IMR-90 (cell line): ENCODE results near the gene FBXW7. TPM values are rescaled to one million over a fixed set of nuclear protein-coding genes. Genes with fewer than 3 reads are reported as not detected.

Experiments used
- ATAC-seq: fragments of 200-7000 bp; cut with Tn5 transposase; 2 replicates; pipeline ENCODE4 v1.9.1; 2020; ENCODE audit warnings: low read depth, mild to moderate bottlenecking, moderate library complexity
- BruUV-seq: library from RNA; stranded (reverse); fragments of 400-500 nt; replicated peaks from 2 replicates; lab custom pipeline; 2021; lab: Mats Ljungman, UMichigan
- CTCF ChIA-PET: fragments of 300-600 bp; formaldehyde crosslinking; extraction: SDS; loops from one replicate; lab custom pipeline; 2021; ENCODE audit warnings: antibody characterized with exemption; lab: Yijun Ruan, JAX
- POLR2A ChIA-PET: fragments of 300-600 bp; sonication (Branson Sonifier 250); formaldehyde crosslinking; loops from one replicate; lab custom pipeline; 2022; ENCODE audit warnings: antibody characterized with exemption; ENCODE audit not compliant: unreplicated experiment; lab: Charles Lee
- DNase-seq: peaks from one replicate; pipeline ENCODE4 v3.0.0; 2013
- H2AFZ ChIP-seq: replicated peaks from 2 replicates; pipeline ENCODE3; 2013; ENCODE audit warnings: low read length, mild to moderate bottlenecking; ENCODE audit not compliant: poor library complexity
- H2AK5ac ChIP-seq: 2 replicates; pipeline ENCODE4 v1.6.1; 2013; ENCODE audit warnings: low read depth, low read length, inconsistent platforms
- H2AK9ac ChIP-seq: replicated peaks from 2 replicates; pipeline ENCODE3; 2013; ENCODE audit warnings: mild to moderate bottlenecking, low read depth, low read length, moderate library complexity; ENCODE audit not compliant: poor library complexity
- H2BK120ac ChIP-seq: 2 replicates; pipeline ENCODE4 v1.6.1; 2013; ENCODE audit warnings: low read depth, low read length, inconsistent platforms
- H2BK15ac ChIP-seq: 3 replicates; pipeline ENCODE4 v1.6.1; 2013; ENCODE audit warnings: low read depth, low read length, inconsistent platforms
- H2BK20ac ChIP-seq: 2 replicates; pipeline ENCODE4 v1.6.1; 2013; ENCODE audit warnings: low read depth, mild to moderate bottlenecking, inconsistent platforms, low read length, moderate library complexity
- H2BK5ac ChIP-seq: 2 replicates; pipeline ENCODE4 v1.6.1; 2013; ENCODE audit warnings: mild to moderate bottlenecking, low read depth, low read length, inconsistent platforms; ENCODE audit not compliant: poor library complexity, severe bottlenecking
- H3K14ac ChIP-seq: replicated peaks from 2 replicates; pipeline ENCODE4 v1.6.1; 2013; ENCODE audit warnings: low read depth, low read length, inconsistent platforms
- H3K18ac ChIP-seq: 2 replicates; pipeline ENCODE4 v1.6.1; 2013; ENCODE audit warnings: low read depth, low read length, control low read depth
- H3K23ac ChIP-seq: 2 replicates; pipeline ENCODE4 v1.6.1; 2013; ENCODE audit warnings: low read depth, low read length, inconsistent platforms
- H3K27ac ChIP-seq: 2 replicates; pipeline ENCODE4 v1.5.1; 2013; ENCODE audit warnings: mild to moderate bottlenecking, control low read depth, low read length; ENCODE audit not compliant: insufficient read depth
- H3K27me3 ChIP-seq: 2 replicates; pipeline ENCODE4 v1.6.1; 2013; ENCODE audit warnings: low read length; ENCODE audit not compliant: control insufficient read depth, insufficient read depth
- H3K36me3 ChIP-seq: 2 replicates; pipeline ENCODE4 v1.6.1; 2013; ENCODE audit warnings: low read length, mixed read lengths; ENCODE audit not compliant: control insufficient read depth, insufficient read depth
- H3K4ac ChIP-seq: 2 replicates; pipeline ENCODE4 v1.6.1; 2013; ENCODE audit warnings: low read depth, low read length, inconsistent platforms
- H3K4me1 ChIP-seq: 2 replicates; pipeline ENCODE4 v1.6.1; 2013; ENCODE audit warnings: low read length, mixed read lengths; ENCODE audit not compliant: control insufficient read depth, insufficient read depth
- H3K4me2 ChIP-seq: 2 replicates; pipeline ENCODE4 v1.6.1; 2013; ENCODE audit warnings: low read depth, mild to moderate bottlenecking, control low read depth, low read length, moderate library complexity
- H3K4me3 ChIP-seq: 2 replicates; pipeline ENCODE4 v1.5.1; 2013; ENCODE audit warnings: low read depth, mild to moderate bottlenecking, control low read depth, low read length, moderate library complexity; ENCODE audit not compliant: insufficient read depth
- H3K56ac ChIP-seq: 2 replicates; pipeline ENCODE4 v1.6.1; 2013; ENCODE audit warnings: low read length, inconsistent platforms; ENCODE audit not compliant: insufficient read depth; ENCODE audit errors: extremely low read depth
- H3K79me1 ChIP-seq, 2 experiments: 2 replicates each; pipeline ENCODE4 v1.6.1; 2013; ENCODE audit warnings: low read length in 2 of 2, inconsistent platforms in 1 of 2, low read depth in 1 of 2
- H3K9ac ChIP-seq: 2 replicates; pipeline ENCODE4 v1.6.1; 2013; ENCODE audit warnings: low read depth, low read length, control low read depth
- H3K9me1 ChIP-seq: 2 replicates; pipeline ENCODE4 v1.6.1; 2013; ENCODE audit warnings: low read length, inconsistent platforms; ENCODE audit not compliant: insufficient read depth
- H3K9me3 ChIP-seq: 2 replicates; pipeline ENCODE4 v1.6.1; 2013; ENCODE audit warnings: low read length; ENCODE audit not compliant: control insufficient read depth, insufficient read depth
- H4K20me1 ChIP-seq: 2 replicates; pipeline ENCODE4 v1.6.1; 2013; ENCODE audit warnings: low read length, inconsistent platforms; ENCODE audit not compliant: insufficient read depth
- H4K5ac ChIP-seq: 2 replicates; pipeline ENCODE4 v1.6.1; 2013; ENCODE audit warnings: mild to moderate bottlenecking, low read depth, low read length, control low read depth
- H4K8ac ChIP-seq, 2 experiments: 2 replicates each; pipeline ENCODE4 v1.6.1; 2013; ENCODE audit warnings: low read depth in 2 of 2, low read length in 2 of 2, control low read depth in 1 of 2, inconsistent platforms in 1 of 2
- H4K91ac ChIP-seq: 2 replicates; pipeline ENCODE4 v1.6.1; 2013; ENCODE audit warnings: low read depth, low read length, inconsistent platforms; ENCODE audit not compliant: insufficient read depth
- MAZ ChIP-seq: IDR thresholded peaks from 2 replicates; pipeline ENCODE4 v1.6.1; 2012; ENCODE audit warnings: low read depth, mild to moderate bottlenecking, low read length, improper control_type of control experiment, moderate library complexity, borderline replicate concordance
- RFX5 ChIP-seq: IDR thresholded peaks from 2 replicates; pipeline ENCODE4 v1.8.0; 2012; ENCODE audit warnings: low read depth, mild to moderate bottlenecking, low read length, moderate library complexity
- WGBS, 2 experiments: methylation state at CpG; one replicate each; pipeline versions ENCODE4 v1.1.5 to v1.1.7; 2013; ENCODE audit warnings: missing lambda C conversion rate in 2 of 2; ENCODE audit not compliant: insufficient read length in 1 of 2; ENCODE audit errors: extremely low coverage in 2 of 2; 5-methylcytosine and 5-hydroxymethylcytosine counted together
- dilution Hi-C: fragments of 300-500 bp; cut with HindIII; formaldehyde crosslinking; loops from one replicate; pipeline ENCODE4 v1.14.3; 2018; ENCODE audit warnings: low sequenced_read_pairs; ENCODE audit not compliant: unreplicated experiment
- in situ Hi-C: fragments of 300-500 bp; cut with MboI; formaldehyde crosslinking; loops from 3 replicates; pipeline ENCODE4 v1.14.3; 2019; ENCODE audit warnings: low sequenced_read_pairs, inconsistent platforms, mixed read lengths
- intact Hi-C: fragments of 100-400 bp; cut with micrococcal nuclease; formaldehyde crosslinking; loops from 2 replicates; pipeline ENCODE4 v1.10.0; 2022
- polyA plus RNA-seq, 3 experiments: library from polyadenylated mRNA; depleted of rRNA; stranded (reverse); fragments of >200 nt; gene quantifications; 2 replicates each; pipeline ENCODE4 v1.2.3, GENCODE V29; 2012; ENCODE audit warnings: low replicate concordance in 1 of 3
- total RNA-seq: library from RNA; depleted of rRNA; stranded (reverse); fragments of >200 nt; gene quantifications from 2 replicates; pipeline ENCODE4 v1.2.3, GENCODE V29; 2012

The FBXW7 gene
- total and polyA plus RNA-seq, 2 of the 4 experiments (the other 2 are of a cell fraction), result 7.2 to 27.4 TPM

DNA sequence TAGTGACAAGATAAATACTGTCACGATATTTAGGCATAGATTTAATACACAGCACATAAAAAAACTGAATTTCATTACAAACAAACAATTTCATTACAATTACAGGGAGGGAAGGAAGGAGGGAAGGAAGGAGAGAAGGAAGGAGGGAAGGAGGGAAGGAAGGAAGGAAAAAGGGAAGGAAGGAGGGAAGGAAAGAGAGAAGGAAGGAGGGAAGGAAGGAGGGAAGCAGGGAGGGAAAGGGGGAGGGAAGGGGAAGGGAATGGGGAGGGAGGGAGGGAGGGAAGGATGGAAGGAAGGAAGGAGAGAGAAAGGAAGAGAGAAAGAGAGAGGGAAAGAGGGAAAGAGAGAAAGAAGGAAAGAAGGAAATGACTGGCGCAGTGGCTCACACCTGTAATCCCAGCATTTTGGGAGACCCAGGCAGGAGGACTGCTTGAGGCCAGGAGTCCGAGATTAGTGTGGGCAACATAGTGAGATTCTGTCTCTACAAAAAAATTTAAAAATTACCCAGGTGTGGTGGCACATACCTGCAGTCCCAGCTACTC is 64.6 kb downstream of the FBXW7 start:
- Histone ChIP-seq H3K9me1 (no peaks in the 10 kb centered on the region), H4K91ac (no peak overlapping the region), H3K18ac (no peak overlapping the region), H3K9ac (no peak overlapping the region), H3K23ac (no peak overlapping the region), H3K4ac (no peak overlapping the region), H4K5ac (no peak overlapping the region), H3K4me3 (no peak overlapping the region), H2AFZ (no peak overlapping the region), H3K27me3 (no peaks in the 10 kb centered on the region), H4K8ac (no peak overlapping the region), H2BK5ac (no peak overlapping the region), H2BK120ac (no peak overlapping the region), H3K9me3 (no peaks in the 10 kb centered on the region), H2BK20ac (no peak overlapping the region), H3K14ac (no peak overlapping the region), H2AK5ac (no peak overlapping the region), H3K56ac (no peak overlapping the region), H3K36me3 (no peaks in the 10 kb centered on the region), H3K27ac (no peak overlapping the region), H2BK15ac (no peak overlapping the region), H4K20me1 (no peaks in the 10 kb centered on the region; the same call in 1 of the 2 replicates), H3K79me1 (peaks cover 7 to 14% of the 10 kb centered on the region in 2 experiments), H2AK9ac (no peak overlapping the region), H3K4me2 (no peak overlapping the region), H3K4me1 (no peaks in the 10 kb centered on the region)
- in situ Hi-C loops, result no loop called here
- no TSS peak for BruUV-seq
- TF ChIP-seq RFX5 (no peak), MAZ (no peak)
- dilution Hi-C loops, result no loop called here
- intact Hi-C loops, result no loop called here
- POLR2A ChIA-PET, result no interaction called here
- no peak for ATAC-seq
- DNase-seq, result no peak
- WGBS, 2 experiments, result no CpG with 5 or more reads among the region's 3 CpGs
- CTCF ChIA-PET, result interaction anchor here (0.5 to 1.2 kb wide), 4 partner anchors 9 to 1163 kb away, joined by 3 to 4 read pairs (median 3); no protein-coding TSS in a partner anchor
